HCEC 1CT (cell line): ENCODE data around the gene LDLR.
"Not testable (repeated sequence)": the region's sequence is repeated elsewhere in the genome, so short reads cannot be mapped to it uniquely, and the experiment has no call there.

Experiments
- DNase-seq: peaks from one replicate; pipeline ENCODE4 v3.0.0-alpha.2; 2017

Gene LDLR

GRCh38 chr19:11076792-11077191 is 12.5 kb upstream of the LDLR start:
- DNase-seq = not testable (repeated sequence)

- no peak for DNase-seq
Observed at GRCh38 chr19:11078893-11079292, 10.4 kb upstream of the LDLR start.

GRCh38 chr19:11079999-11080398 is 9.3 kb upstream of the LDLR start:
- no peak for DNase-seq

- no peak for DNase-seq
Observed at GRCh38 chr19:11087870-11088505, 1.3 kb upstream of the LDLR start.

GRCh38 chr19:11088506-11089253 is 583 bp upstream of the LDLR start:
- DNase-seq = peak; percentile 47

- DNase-seq = not testable (repeated sequence)
Observed at GRCh38 chr19:11090014-11090263, 676 bp downstream of the LDLR start.

GRCh38 chr19:11090264-11090996 is 1.2 kb downstream of the LDLR start:
- DNase-seq = peak; percentile 96

- DNase-seq = no peak
Observed at GRCh38 chr19:11090997-11091702, 1.9 kb downstream of the LDLR start.

- peak; percentile 79 for DNase-seq
Observed at GRCh38 chr19:11091703-11092153, 2.5 kb downstream of the LDLR start.

- DNase-seq = peak; percentile 50
Observed at GRCh38 chr19:11092181-11092538, 2.9 kb downstream of the LDLR start.

GRCh38 chr19:11093689-11094238 is 4.5 kb downstream of the LDLR start:
- DNase-seq = no peak

GRCh38 chr19:11094520-11094894 is 5.2 kb downstream of the LDLR start:
- DNase-seq = no peak

GRCh38 chr19:11096210-11096841 is 7.1 kb downstream of the LDLR start:
- peak; percentile 59 for DNase-seq

- not testable (repeated sequence) for DNase-seq
Observed at GRCh38 chr19:11097367-11097766, 8.1 kb downstream of the LDLR start.

GRCh38 chr19:11098327-11098726 is 9.1 kb downstream of the LDLR start:
- no peak for DNase-seq

- DNase-seq = no peak
Observed at GRCh38 chr19:11098861-11099260, 9.6 kb downstream of the LDLR start.

GRCh38 chr19:11100049-11100448 is 10.8 kb downstream of the LDLR start:
- DNase-seq = no peak

- DNase-seq = no peak
Observed at GRCh38 chr19:11101057-11101456, 11.8 kb downstream of the LDLR start.

GRCh38 chr19:11102944-11103343 is 13.7 kb downstream of the LDLR start:
- no peak for DNase-seq

- not testable (repeated sequence) for DNase-seq
Observed at GRCh38 chr19:11103667-11104066, 14.4 kb downstream of the LDLR start.

- DNase-seq = no peak
Observed at GRCh38 chr19:11105014-11105636, 15.9 kb downstream of the LDLR start.

GRCh38 chr19:11106477-11106876 is 17.2 kb downstream of the LDLR start:
- DNase-seq = no peak
